Fibroblast of mammary gland (primary cell): ENCODE results near the gene MARCHF3.
A peak's percentile ranks its signal among the peaks of the same experiment; 100 is the strongest.

Source experiments
- DNase-seq: peaks from one replicate; pipeline ENCODE4 v3.0.0-alpha.2; 2010; ENCODE audit warnings: low read depth
- H3K4me3 ChIP-seq: 2 replicates; pipeline ENCODE4 v1.5.1; 2011; ENCODE audit warnings: low read depth, mild to moderate bottlenecking, low read length, moderate library complexity; ENCODE audit not compliant: control insufficient read depth
- CTCF ChIP-seq: conservative IDR thresholded peaks from 2 replicates; pipeline ENCODE4 v1.5.1; 2011; ENCODE audit warnings: low read depth, low read length, inconsistent platforms; ENCODE audit not compliant: control insufficient read depth, insufficient read depth

MARCHF3 gene

GRCh38 chr5:126926187-126926586 is 104.2 kb downstream of the MARCHF3 start:
- no peak overlapping the region for H3K4me3 ChIP-seq
- TF ChIP-seq CTCF = no peak
- no peak for DNase-seq

- no peak for TF ChIP-seq CTCF
- H3K4me3 ChIP-seq = no peak overlapping the region
- no peak for DNase-seq
Measured at GRCh38 chr5:126925482-126925881, 104.9 kb downstream of the MARCHF3 start.

GRCh38 chr5:126924331-126925033 is 105.9 kb downstream of the MARCHF3 start:
- DNase-seq = no peak
- no peak for TF ChIP-seq CTCF
- H3K4me3 ChIP-seq = no peak overlapping the region

- no peak for TF ChIP-seq CTCF
- H3K4me3 ChIP-seq = no peak overlapping the region
- no peak for DNase-seq
Measured at GRCh38 chr5:126921241-126922091, 108.9 kb downstream of the MARCHF3 start.

GRCh38 chr5:126920291-126920690 is 110.1 kb downstream of the MARCHF3 start:
- no peak for TF ChIP-seq CTCF
- DNase-seq = peak; percentile 51
- H3K4me3 ChIP-seq = no peak overlapping the region

- DNase-seq = no peak
- H3K4me3 ChIP-seq = no peak overlapping the region
- TF ChIP-seq CTCF = no peak
Measured at GRCh38 chr5:126919566-126919965, 110.8 kb downstream of the MARCHF3 start.
